GM12872 (cell line): ENCODE measurements around the gene EDN2.

Experiments used
- TF ChIP-seq, protein P1 (sequence below): IDR thresholded peaks from 3 replicates; pipeline ENCODE4 v1.5.1; 2011; ENCODE audit warnings: low read depth, mild to moderate bottlenecking, low read length, moderate library complexity; ENCODE audit not compliant: insufficient read depth

The EDN2 gene

DNA sequence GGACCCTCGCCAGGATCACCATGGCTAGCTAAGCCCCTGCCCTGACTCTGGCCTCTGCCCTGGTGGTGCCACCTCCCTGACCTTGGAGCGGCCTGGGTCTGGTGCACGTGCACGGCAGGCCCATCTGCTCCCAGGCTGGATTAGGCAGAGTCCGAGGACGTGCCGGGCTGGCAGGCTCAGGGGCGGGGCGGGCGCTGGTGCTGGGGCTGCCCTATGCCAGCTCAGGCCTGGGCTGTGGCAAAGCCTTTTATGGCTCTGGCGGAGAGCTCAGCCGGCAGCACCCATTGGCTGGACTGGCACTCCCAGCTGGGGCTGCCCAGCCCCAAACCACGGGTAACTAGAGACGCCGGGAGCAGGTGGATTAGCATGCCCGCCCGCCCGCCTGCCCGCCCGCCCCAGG, 17.1 kb upstream of the EDN2 start:
- TF ChIP-seq, protein P1, sequence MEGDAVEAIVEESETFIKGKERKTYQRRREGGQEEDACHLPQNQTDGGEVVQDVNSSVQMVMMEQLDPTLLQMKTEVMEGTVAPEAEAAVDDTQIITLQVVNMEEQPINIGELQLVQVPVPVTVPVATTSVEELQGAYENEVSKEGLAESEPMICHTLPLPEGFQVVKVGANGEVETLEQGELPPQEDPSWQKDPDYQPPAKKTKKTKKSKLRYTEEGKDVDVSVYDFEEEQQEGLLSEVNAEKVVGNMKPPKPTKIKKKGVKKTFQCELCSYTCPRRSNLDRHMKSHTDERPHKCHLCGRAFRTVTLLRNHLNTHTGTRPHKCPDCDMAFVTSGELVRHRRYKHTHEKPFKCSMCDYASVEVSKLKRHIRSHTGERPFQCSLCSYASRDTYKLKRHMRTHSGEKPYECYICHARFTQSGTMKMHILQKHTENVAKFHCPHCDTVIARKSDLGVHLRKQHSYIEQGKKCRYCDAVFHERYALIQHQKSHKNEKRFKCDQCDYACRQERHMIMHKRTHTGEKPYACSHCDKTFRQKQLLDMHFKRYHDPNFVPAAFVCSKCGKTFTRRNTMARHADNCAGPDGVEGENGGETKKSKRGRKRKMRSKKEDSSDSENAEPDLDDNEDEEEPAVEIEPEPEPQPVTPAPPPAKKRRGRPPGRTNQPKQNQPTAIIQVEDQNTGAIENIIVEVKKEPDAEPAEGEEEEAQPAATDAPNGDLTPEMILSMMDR, result no peak

DNA sequence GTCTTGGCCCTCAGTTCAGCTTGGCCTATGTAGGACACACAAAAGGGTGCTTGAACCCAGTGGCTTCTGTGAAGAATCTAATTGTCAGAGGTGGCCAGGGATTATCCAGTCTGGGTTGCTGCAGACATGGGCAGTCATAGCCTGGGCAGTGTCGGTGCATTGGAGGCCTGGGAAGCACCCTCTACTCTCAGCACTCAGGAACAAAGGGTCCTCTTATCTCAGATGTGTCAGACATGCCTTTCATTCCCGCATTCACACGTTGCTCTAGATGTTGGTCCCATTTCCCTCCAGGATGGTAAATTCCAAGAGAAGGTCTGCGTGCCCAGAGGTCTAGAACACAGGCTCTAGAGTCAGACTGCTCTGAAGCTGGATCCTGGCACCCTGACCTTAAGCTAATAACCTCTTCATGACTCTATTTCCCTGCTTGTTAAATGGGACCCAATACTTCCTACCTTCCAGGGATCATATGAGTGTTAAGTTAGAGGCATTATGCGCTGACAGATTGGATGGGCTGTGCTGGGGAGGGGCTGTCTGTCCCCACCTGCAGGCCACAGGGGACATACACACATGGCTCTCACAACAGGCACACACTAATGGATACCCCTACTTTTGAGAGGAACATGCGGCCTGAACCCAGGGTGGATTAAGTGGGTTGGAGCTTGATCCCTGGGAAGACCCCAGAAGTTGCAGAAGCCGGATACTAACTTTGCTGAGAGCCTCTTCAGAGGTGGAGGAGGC, 16.5 kb upstream of the EDN2 start:
- TF ChIP-seq, protein P1, result no peak

- TF ChIP-seq, protein P1, result no peak
Measured at GRCh38 chr1:41500378-41500777, 15.9 kb upstream of the EDN2 start.

DNA sequence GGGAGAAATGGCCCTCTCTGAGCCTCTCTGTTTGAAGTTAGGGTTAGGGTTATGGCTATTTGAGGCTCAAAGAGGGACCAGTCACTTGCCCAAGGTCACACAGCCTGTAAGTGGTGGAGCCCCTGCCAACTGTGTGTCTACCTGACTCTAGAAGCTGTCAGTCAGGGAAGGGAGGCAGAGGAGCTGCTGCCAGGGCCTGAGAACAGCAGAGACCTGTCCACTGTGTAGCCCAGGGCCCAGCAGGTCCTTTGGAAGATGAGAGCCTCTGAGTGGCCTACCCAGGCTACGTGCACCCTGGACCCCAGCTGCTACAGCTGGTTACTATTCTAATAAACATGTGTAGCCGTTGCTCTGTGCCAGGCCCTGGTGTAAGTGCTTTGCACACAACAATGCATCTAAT, 15.1 kb upstream of the EDN2 start:
- TF ChIP-seq, protein P1, result no peak

DNA sequence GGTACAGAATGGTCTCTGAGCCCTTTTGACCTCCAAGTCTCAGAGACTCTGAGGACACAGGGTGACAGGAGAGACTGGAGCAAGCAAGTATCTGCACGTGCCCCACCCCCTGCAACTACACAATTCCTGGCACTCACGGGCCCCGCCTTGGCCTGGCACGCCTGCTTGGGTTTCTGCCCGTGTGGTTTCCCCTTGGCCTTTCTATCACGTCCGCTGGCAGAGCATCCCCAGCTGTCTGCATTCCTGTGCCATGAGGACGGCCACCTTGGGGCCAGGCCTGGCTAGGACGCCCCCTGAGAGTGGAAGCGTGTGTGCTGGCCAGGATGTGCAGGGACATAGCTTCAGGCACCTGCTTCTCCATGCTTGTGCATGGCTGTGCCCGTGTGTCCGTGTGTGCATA, 14.3 kb upstream of the EDN2 start:
- TF ChIP-seq, protein P1, result no peak

GRCh38 chr1:41498391-41498790, 13.9 kb upstream of the EDN2 start:
- TF ChIP-seq, protein P1, result no peak

DNA sequence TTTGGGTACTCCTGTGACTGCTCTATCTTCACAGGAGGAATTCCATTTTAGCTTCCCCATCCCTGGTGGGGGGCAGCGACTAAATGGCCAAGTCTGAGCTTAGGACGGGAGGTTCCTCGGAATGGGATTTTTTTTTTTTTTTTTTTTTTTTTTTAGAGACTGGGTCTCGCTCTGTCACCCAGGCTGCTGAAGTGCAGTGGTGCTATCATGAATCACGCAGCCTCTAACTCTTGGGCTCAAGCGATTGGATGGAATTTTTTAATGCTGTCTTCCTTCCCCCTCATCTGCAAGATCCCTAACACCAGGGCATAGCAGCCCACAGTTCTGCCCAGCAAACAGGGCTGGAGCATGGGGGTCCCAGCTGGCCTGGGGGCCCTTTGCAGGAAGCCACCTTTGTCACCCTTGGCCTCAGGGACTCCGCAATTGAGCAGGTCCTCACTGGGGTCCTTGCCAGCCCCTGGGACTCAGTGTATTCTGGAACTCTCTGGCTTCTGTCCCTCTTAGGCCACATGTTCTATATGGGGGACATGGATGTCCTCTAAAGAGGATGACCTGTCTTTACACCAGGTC, 13.1 kb upstream of the EDN2 start:
- TF ChIP-seq, protein P1, result no peak
